GM19025 (cell line): ENCODE measurements around the gene KCNIP4.

ENCODE experiments used
- ATAC-seq: cut with Tn5 transposase; IDR thresholded peaks from one replicate; pipeline ENCODE4 v1.9.1; 2021; ENCODE audit warnings: mild to moderate bottlenecking, low read depth, moderate library complexity; ENCODE audit not compliant: unreplicated experiment

The KCNIP4 gene

DNA sequence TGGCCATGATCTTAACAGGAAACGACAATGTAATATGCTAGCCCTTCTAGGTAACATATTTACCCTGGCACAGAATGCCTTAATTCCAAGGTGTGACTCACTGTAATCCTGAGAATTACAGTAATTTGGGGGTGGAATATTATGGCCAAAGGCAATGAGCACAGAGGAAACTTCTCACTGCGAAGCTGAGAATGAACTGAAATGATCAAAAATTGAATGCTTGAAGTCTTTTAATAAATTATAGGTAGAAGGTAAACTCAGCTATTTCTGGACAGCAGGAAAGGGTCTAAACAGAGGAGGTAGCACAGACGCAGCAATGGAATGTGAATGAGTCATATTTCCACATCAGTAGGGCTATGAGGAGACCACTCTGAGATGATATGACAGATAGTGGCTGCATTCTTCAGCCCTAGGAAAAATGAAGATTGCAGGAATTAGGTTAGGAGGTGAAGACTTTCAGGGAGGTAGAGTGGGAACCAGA, 935.7 kb downstream of the KCNIP4 start:
- no peak for ATAC-seq

DNA sequence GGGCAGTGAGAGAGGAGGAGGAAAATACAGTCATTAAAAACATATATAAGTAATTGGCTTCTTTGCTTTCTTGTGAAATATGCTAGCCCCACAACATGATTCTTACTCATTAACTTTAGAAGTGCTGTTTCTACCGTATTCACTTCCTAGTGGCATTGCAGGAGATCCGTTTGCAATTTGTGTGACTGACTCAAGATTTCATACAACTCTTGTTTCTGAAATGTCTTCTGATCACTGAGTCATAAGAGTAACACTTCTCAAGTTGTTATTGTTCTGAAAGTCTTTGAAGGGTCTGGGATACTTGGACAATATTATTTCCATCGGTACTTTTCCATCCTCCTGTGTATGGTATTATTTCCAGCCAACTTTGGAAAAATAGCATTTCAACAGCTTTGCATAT, 937.5 kb downstream of the KCNIP4 start:
- no peak for ATAC-seq

DNA sequence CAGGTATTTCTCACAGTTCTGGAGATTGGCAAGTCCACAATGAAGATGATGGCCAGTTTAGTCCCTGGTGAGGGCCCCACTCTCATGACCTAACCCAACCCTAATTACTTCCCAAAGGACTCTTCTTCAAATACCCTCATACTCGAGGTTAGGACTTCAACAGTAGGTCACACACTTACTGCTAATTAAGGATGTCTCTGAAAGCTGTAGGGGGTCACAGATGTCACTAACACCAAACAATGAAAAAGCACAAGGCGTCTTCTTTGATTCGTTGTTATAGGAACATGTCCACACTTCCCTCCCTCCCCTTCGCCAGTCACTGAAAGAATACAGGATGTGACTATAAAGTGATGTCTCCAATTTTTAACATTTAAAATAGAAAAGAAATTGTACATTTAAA, 938.6 kb downstream of the KCNIP4 start:
- no peak for ATAC-seq

DNA sequence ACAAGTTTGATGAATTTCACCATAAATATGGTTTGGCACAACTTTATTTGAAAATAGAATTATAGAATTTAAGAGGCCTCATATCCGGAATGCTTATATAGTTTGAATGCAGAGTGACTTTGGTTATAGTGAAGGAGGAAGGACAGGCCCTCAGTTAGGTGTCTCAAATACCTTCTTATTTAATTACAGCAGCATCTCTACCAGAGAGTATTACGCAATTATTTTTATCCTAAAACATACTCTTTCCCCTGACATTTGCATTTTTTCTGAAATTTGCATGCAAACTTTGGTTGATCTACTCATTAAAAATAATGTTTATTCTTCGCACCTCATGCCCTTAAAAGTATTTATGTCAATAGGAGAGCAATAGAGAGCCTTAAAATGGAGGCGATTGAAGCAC, 942.9 kb downstream of the KCNIP4 start:
- no peak for ATAC-seq

DNA sequence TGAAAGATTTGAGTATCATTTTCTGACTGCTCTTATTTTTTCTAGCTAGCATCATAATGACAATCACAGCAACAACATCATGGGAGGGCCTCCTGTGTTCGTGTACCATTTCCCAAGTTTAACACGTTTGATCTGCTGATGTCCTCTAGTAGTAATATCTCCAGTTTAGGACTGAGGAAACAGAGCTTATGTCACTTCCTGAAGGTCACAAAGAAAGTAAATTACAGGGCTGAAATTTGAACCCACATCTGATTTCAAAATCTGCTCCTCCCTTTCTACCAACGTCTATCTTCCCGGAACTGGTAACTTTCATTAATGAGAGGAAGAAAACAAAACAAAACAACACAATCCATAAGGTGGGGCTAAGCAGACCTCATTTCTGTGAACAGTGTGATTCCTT, 945.6 kb downstream of the KCNIP4 start:
- ATAC-seq: no peak

DNA sequence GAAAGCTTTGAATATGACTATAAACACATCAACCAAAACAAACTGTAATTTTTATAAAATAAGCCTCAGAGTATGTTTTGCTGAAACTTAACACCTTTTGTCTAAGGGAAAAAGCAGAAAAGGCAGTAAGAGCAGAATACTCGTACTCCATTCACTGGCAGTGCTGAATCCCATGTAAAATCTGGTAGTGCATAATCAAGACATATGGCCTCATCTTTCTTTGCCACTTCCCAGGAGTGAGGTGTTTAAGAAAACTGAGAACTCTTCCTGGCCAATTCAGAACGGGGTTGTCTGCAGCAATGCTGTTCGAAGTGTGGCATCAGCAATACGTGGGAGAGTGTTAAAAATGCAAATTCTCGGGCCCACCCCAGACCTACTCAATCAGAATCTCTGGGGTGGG, 946.3 kb downstream of the KCNIP4 start:
- ATAC-seq: no peak

DNA sequence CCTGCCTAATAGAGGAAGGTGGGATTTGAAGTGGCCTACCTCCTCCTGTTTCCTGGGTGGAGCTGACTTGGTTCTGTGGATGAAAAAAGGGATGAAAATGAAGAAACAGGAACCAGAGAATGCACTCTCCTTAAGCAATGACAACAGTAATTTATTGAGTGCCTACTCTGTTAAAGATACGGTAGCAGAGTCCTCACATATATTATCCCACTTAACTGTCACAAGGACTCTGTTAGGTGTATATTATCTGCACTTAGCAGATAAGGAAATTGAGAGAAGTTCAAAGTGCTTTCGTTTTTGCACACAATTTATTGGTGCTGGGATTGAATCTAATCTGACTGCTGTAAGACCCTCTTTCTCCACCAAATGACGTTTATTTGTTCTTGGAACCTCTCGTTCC, 947.1 kb downstream of the KCNIP4 start:
- ATAC-seq: no peak

DNA sequence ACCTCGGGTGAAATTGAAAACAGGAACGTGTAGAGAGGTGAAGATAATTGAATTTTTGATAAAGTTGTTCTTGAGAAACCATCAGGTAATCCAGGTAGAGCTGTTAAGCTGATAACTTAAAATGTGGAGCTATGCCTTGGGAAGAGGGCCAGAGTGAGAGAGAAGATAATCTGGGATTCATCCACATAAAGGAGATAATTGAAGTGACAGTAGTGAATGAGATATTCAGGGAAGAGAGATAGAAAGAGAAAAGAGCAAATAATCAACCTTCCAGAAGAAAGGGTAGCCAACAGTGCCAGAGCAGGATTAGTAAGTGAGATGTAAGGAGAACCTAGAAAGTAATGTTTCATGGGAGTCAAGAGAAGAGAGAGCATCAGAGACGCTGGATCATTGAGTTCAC, 950.7 kb downstream of the KCNIP4 start:
- no peak for ATAC-seq

DNA sequence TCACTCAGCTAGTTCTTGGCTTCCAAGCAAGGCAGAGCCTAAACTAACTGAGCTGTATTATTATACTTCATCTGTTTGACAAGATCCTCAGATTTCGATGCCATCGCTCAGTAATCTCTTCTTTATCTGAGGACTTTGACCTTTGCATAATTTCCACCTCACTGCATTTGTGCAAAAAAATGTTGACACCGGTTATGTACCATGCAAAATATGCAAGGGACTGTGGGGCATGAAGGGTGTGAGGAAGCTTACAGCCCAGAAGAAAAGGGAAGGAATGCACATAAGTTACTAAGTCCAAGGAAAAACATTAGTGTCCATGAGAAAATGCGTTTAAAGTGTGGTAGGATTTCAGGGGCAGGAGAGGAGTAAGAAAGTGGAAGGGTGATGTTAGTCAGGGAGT, 953.0 kb downstream of the KCNIP4 start:
- ATAC-seq: no peak

DNA sequence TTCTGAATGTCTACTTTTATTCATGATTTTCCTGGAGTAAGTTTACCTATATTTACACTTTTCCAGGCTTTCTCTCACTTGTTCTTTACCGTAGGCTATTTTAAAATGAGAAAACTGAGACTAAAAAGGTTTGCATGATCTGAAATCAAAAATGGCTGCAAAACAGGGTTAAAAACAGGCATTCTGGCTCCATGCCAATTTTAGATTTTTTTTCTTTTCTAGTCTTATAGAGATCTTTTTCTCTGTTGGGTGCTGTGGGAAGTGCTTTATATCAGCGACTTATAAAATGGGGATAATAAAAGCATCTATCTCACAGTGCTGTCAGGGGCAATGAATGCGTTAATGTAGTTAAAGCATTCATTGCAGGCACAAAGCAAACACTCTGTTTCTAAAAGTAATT, 953.6 kb downstream of the KCNIP4 start:
- ATAC-seq: no peak

DNA sequence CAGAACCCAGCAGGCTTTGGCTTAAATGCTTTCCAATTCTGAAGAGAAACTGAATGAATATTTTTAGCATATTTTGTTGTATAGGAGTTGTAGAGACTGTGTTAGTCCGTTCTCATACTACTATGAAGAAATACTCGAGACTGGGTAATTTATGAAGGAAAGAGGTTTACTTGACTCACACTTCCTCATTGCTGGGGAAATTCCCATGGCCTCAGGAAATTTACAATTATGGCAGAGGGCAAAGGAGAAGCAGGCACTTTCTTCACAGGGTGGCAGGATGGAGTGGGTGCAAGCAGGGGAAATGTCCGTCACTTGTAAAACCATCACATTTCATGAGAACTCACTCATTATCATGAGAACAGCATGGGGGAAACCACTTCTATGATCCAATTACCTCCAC, 956.6 kb downstream of the KCNIP4 start:
- ATAC-seq: no peak

DNA sequence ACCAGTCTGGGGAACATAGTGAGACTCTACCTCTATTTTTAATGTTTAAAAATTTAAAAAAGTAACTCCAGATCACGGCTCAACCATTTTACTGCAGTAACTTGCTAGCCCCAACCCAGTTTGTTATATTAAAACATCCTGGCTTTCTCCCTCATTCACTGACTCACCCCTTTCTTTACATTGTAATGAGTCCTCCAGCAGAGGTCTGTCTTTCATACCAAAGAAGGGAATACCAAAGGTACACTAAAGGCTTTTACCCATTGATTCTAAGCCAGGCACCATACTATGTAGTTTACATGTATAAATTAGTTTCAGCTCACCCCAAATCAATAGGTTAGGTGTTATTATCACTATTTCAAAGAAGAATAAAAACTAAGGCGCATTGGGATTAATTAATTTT, 961.4 kb downstream of the KCNIP4 start:
- no peak for ATAC-seq

DNA sequence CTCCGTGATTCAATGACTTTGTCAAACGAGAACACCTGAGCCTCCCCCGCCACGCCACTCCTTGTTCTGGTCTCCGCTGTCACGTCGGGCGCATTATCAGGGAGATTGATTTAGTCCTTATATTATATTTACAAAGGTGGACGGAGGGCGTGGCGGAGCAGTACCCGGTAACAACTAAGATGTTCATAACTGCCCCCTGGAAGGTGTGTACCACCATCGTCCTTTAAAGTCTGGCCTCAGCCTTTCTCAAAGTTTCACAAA, 964.1 kb downstream of the KCNIP4 start:
- ATAC-seq: no peak

DNA sequence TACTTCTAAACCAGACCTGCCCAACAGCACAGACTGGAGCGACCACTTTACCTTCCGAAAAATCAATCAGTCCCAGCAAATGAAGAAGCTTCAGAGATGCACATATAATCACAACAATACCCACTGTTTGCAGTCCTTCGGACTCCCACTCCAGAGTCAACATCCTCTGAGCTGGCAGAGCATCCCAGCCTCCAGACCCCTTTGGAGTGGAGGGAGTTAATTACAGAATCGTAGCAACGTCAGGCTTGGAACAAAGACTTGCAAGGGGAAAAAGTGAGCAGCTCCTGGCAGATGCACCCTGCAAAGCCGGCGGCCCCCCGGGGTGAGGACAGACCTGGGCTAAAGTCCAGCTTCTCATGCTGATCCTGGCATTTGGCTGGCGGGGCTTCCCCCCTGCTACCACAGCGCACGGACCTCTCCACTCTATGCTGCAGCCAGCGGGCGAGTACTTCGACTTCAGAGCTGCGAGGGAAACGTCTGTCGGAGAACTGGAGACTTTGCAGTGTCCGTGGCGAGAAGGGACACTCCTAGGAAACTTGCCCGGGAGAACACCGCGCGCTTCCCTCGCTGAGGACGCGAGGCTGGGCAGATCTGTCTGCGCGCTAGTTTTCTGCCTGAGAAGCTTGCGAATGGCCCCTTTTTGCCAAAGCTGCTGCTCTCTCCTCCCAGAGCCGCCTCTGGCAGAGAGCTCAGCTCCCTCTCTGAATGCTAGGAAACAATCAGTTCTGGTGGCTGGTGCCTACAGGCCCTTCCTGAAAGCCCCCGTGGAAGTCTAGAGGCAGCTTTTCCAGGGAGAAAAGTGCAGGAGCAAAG, 964.6 kb downstream of the KCNIP4 start:
- ATAC-seq: no peak

DNA sequence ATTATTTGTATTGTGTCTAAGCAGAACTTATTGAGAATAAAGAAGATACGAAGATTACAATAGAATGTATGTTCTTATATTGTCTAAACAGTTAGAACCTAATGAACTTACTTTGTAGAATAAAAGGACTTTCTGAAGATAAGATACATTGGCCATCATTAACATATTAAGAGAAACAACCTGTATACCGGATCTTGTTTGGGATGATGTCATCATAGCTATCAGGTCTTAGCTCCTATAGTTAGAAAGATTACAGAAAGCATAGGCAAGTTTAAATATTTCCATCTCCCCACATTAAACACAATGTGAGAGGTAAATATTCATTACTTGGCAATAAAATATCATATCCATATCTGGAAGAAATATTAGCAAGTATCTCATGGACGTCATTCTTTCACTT, 966.0 kb downstream of the KCNIP4 start:
- no peak for ATAC-seq

DNA sequence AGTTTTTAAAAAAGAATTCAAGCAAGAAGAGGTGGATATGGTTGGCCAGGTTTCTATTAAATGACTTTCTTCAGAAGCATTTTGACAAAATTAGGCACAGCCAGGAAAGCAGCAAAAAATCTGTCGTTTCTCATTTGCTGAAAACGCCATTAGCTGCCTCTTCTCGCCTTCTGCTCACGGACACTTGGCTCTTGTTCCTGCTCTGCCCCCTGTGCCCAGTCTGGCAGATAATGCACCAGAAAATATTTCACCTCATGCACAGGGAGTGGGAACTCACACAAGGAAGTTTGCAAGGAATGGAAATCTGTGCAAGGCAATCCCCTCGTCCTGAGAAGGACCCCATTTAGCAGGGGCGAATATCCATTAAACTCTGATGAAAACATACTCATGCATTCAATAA, 988.3 kb downstream of the KCNIP4 start:
- ATAC-seq: no peak

DNA sequence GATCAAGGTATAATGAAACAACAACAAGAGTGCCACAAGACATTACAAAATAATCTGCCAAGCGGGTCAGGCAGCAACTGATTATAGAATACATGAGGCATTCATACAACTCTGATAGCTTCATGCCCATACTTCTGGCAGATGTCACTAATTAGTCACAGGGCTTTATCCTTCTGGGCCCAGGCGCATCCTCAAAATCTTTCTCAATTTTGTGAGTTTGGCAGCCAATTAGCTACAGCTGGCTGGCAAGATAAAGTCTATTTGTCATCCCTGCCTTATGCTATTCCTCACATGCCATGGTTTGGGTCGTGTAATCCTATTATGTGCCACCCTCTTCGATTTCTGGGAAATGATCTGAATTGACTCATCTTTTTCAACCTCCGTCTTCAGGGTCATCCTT, 994.0 kb downstream of the KCNIP4 start:
- no peak for ATAC-seq

DNA sequence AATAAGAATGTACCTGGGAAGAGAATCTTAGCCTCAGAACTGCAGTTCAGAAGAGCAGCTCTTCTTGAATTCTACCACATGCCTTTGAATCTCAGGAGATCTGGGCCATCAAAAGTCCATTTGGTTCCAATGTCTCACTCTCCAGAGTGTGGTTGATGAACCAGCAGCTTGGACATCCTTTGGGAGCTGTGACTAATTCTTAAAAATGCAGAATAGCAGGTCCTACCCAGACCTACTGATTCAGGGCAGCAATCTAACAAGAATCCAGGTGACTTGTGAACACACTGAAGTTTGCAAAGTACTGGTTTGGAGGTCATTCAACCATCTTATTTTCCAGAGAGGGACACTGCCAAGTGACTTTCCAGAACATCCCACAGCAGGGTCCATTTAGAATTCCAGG, 1003.6 kb downstream of the KCNIP4 start:
- ATAC-seq: no peak

DNA sequence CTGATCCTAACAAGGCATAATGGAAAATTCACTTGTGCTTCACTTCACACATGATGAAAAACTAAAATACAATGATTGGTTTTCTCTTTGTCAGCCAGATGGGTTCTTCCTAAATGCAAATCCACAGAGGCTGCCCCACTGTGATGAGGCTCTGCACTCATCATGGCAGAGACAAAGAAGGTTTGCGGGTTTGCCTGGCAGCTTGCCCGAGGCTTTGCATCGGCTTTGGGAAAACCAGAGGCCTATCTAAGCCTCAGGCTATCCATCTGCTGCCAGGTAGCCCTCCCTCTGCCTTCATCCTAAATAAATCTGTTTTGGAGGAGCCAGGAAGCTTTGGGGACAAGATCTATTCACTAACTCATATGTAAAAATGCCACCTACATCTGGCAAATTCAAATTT, 1004.1 kb downstream of the KCNIP4 start:
- ATAC-seq: no peak

DNA sequence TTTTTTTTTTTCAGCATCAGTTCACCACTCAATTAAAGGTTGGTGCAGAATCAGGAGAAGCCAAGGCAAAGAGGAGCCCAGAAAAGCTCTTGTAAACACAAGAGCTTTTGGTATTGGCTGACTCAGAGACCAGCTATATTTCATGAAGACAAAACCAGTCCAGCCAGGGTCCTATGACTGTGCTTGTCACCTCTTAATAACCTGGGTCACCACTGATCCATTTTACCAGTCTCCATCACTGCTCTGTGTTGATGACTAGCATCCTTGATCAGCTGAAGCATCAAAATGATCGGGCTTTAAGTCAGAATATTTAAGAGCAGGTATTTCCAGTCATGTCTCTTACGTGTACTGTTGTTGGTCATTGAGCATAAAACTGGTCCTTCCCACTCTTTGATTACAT, 1010.4 kb downstream of the KCNIP4 start:
- no peak for ATAC-seq

DNA sequence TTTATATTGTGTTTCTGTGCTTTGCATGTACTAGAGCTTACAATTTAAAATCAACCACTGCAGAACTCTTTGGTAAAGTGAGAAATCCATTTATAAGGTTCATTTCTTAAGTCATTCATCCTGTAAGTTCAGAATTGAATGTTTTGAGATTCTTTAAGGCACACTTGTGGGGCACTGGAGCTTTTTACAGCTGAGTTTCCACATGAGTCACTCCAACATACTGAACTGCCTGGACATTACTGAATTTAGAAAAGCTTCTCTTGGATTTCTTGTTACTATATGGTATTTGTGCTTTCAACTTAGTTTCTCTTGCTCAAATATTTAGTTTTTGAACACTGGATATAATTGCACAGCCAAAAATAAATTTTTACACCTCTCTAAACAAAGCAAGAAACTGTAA, 1022.0 kb downstream of the KCNIP4 start:
- ATAC-seq: no peak

DNA sequence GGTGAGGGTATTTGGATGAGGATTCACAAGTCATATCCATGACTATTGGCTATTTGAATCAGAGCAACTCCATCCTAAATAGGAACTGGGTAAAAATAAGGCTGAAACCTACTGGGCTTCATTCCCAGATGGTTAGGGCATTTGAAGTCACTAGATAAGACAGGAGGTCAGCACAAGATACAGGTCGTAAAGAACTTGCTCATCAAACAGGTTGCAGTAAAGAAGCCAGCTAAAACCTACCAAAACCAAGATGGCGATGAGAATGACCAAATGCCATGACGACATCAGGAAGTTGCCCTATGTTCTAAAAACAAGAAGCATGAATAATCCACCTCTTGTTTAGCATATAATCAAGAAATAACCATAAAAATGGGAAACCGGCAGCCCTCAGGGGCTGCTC, 1023.4 kb downstream of the KCNIP4 start:
- no peak for ATAC-seq

DNA sequence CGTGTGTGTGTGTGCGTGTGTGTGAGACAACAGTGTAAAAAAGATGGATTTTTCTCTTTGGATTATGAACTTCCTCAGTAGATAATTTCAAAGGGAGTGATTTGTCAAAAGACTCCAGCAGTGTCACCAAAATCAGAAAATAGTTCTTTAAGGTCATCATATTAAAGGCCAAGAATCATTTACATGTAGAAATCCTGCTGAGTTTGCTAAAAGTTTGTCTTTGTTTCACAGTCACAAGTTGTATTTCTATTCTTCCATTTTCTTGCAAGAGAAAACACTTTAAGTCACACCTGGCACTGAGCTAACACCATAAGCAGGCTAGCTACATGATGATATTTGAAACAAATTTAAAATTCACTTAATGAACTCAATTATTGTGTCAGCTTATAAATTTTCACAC, 1025.6 kb downstream of the KCNIP4 start:
- no peak for ATAC-seq
